DMS153 treated with DMSO at 0.1 percent for 48 hours (cell line): Measurements from ENCODE around the gene ZMIZ1.
"Not testable (repeated sequence)": the region's sequence is repeated elsewhere in the genome, so short reads cannot be mapped to it uniquely, and the experiment has no call there.

Experiments
- DNase-seq: peaks from one replicate; lab custom pipeline; 2025; ENCODE audit not compliant: unreplicated experiment; lab: John Stamatoyannopoulos, UW

ZMIZ1 gene

DNA sequence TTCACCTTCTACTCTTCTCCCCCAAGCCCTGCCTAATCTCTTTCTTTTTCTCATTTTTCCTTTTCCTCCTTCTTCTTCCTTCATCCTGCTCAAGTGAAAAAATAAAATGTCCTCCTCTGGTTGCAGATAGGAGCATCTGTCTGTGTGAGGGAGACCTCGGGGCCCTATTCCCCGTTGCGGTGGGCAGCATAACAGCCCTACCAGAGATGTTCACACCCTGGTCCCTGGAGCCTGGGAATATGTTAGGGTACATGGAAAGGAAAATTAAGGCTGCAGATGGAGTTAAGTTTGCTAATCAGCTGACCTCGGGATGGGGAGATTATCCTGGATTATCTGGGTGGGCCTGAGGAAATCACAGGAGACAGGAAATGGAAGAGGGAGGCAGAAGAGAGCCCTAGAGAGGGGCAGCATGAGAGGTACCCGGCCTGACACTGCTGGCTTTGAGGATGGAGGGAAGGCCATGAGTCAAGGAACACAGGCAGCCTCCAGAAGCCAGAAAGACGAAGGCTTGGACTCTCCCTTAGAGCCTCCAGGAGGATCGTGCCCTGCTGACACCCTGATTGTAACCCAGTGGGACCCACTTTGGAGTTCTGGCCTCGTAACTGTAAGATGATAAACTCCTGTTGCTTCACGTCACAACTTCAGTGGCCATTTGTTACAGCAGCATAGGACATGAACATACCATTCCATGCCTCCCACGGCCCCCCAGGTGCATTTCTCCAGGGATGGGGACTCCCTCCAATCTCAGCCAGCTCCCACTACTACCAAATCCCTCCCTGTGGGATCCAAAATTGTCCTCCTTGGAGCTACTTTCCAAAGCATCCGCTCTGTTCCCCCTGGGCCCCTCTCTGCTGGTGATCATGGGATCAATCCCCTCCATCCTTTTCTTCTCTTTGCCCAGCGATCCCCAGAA, 39.0 kb upstream of the ZMIZ1 start:
- DNase-seq, result no peak

DNA sequence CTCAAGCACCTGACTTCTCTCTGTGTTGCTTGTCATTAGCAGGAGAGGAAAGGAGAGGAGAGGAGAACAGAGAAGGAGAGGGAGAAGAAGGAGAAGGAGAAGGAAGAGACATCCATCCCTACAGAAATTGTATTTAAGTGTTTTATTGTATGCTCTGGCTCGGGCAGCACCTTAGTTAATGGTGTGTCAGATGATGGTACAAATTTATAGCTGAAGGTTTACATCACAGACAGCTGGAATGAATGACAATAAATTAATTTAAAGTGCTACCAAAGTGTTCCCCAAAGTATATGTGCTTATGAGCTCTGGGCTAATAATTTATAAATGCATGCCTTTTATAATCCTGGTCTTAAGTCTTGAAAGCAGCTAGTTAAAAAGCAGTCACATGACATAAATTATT, 38.1 kb upstream of the ZMIZ1 start:
- DNase-seq, result no peak

DNA sequence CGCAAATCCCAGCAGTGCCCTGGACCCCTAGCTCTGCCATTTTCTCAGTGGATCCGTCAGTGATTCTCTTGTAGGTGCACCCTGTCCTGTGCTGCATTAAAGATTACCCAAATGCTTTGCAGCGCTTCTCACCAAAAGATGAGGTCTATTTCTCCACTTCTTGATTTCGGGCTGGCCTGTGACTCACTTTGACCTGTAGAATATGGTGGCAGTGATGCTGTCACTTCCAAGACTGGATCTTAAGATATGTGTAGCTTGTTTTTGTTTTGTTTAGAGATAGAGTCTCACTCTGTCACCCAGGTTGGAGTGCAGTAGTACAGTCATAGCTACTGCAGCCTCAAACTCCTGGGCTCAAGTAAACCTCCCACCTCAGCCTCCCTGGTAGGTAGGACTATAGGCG, 37.0 kb upstream of the ZMIZ1 start:
- DNase-seq, result no peak

DNA sequence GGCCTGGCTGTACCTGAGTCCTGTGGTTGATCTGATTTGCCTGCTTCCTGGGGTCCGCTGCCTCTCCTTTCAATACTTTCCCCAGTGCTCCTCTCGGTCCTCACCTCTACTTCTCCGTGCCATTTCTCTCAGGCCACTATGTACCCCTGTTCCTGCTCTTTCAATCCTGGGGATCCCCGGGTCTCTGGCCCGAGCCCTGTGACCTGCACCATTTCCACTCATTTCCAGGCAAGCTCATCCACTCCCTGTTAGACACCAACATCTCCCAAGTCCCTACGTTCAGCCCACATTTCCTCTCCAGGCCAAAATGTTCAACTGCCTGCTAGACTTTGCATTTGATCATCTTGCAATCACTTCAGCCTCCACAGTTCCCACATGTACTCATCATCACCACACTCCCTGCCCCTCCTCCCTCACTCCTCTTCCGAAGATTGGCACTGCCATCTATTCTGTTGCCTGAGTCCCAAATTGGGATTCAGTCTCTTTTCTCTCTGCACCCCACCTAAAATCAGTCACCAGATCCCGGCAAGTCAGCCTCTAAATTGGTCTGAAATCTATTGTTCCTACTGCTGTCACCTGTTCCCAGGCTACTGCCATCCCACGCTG, 34.4 kb upstream of the ZMIZ1 start:
- no peak for DNase-seq

DNA sequence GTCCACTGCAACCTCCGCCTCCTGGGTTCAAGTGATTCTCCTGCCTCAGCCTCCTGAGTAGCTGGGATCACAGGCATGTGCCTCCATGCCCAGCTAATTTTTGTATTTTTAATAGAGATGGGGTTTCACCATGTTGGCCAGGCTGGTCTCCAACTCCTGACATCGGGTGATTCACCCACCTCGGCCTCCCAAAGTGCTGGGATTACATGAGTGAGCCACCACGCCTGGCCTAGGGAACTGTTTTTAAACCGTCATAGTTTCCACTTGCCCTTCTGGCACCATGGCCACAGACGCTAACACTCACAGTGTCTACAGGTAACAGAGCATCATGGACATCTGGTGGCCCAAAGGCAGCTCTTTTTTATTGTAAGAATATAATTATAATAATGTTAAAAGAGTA, 32.4 kb upstream of the ZMIZ1 start:
- not testable (repeated sequence) for DNase-seq

DNA sequence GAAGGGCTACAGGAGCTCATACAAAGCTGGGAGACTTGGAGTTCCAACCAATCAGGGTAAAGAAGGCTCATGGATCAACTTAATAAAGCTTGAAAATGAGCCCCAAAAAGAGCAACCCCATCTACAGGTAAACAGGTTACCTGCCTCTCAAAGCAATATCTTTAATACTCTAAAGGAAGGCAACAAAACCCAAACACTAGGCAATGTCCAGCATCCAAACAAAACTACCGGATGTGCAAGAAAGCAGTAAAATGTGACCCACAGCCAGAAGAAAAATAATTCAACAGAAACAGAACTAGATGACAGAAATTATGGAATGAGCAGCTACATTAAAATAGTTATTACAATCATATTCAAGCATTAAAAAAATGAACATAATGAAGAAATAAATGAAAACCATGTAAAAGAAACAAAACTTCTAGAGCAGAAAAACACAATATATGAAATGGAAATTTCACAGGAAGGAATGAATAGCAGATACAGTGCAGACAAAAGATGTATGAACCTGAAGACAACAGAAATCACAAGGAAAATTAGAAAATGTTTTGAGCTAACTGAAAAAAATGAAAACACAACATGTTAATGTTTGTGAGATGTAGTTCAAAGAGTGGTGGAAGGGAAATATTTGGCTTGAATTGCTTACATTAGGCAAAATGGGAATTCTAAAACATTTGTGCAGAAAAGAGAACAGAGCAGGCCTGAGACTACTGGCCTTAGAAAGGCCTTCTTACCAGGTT, 30.5 kb upstream of the ZMIZ1 start:
- DNase-seq, result no peak

DNA sequence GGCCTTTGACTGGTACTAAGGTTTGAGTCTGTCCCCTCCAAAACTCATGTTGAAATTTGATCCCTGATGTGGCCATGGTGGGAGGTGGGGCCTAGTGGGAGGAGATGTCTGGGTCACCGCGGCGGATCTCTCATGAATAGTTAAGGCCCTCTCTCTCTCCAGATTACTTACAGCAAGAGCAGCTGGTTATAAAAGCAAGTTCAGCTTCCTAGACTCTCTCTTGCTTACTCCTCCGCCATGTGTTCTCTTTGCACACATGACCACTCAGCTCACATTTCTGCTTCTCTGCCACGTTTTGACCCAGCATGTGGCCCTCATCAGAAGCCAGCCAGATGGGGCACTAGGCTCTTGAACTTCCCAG, 29.9 kb upstream of the ZMIZ1 start:
- DNase-seq, result no peak

DNA sequence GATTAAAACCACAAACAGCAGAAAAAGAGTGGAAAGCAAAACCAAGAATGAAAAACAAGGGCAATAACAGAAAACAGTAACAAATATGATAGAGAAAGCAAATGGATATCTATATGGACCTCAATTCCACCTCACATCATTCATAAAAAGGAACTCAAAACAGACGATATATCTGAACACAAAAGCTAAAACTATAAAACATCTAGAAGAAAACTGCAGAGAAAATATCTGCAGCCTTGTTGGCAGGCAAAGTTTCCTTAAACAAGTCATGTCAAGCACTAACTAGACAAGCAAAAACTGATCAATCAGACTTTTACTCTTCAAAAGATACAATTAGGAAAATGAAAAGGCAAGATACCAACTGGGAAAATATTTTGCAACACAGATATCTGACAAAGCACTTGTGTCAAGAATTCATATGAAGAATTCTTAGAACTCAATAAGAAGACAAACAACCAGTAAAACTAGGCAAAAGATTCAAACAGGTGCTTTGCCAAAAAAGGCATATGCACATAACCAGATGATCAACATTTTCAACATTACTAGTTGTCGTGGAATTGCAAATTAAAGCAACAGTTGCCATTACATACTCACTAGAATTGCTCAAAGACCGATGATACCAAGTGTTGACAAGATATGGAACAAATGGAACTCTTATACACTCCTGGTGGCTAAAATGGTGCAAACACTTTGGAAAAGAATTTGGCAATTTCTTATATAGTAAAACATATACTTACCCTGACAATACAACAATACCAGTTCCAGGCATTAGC, 25.9 kb upstream of the ZMIZ1 start:
- DNase-seq, result no peak

DNA sequence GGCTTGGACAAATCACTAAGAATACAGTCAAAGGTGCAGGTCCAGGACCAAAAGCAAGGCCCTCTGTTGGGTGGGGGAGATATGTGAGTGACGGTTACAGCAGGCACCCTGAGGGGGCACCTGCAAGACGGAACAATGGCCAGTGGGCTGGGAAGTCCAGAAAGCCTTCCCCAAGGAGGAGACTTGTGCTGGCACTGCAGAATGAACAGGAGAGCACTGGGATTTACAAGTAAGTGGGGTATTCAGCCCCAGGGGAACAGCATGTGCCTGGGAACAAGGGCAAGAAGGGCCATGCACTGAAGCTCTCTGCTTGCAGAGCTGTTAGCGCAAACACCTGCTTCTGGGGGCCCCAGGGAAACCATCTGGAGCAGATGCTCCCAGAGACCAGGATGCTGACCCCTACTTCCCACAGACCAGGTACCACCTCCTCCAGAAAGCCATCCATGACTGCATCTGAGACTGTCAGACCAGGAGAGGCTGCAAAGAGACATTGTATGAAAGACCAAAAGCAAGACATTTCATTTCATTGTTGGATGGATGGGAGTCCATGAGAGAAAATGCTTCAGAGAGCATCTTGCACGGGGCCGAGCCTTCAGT, 24.6 kb upstream of the ZMIZ1 start:
- DNase-seq, result no peak

DNA sequence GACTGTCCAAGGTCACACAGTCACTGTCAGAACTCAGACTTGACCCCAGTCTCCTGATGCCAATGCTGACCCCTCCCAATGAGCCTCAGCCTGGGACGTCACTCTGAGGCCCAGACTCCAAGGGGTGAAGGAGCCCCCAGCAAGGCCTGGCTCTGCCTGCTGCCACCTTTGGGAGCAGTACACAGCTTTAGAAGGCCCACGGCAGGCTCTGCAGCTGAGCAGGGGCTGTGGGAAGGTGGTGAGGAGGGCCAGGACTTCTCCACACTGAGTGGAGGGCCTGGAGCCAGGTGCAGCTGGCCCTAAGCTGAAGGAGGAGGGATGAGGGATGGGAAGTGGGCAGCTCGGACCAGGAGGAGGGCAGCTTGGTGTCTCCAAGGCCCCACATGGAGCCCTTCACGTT, 23.9 kb upstream of the ZMIZ1 start:
- DNase-seq, result no peak

DNA sequence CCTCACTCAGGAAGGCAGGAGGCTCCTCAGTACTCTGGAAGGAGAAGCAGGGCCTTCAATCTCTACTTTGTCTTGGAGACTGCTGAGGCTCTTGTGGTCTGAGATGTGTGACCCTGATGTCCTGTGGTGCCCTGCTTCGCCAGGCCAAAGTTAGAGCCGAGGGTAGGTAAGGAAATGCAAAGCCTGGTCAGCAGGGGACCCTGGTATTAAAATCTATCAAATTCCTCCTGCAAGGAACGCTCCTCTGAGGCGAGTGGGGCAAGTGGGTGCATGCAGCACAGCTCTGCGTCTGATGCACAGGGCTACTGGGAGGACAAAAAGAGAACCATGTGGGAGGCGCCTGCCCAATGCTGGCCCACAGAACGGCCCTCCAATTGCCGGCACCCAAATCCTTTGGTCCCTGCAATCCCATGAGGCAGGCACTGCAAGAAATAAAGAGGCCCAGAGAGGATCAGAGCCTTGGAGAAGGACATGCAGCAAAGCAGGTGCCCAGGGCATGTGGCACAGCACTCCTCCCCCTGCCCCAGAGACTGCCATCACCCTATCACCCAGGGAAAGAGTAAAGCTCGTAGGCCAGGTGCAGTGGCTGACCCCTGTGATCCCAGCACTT, 23.1 kb upstream of the ZMIZ1 start:
- no peak for DNase-seq

DNA sequence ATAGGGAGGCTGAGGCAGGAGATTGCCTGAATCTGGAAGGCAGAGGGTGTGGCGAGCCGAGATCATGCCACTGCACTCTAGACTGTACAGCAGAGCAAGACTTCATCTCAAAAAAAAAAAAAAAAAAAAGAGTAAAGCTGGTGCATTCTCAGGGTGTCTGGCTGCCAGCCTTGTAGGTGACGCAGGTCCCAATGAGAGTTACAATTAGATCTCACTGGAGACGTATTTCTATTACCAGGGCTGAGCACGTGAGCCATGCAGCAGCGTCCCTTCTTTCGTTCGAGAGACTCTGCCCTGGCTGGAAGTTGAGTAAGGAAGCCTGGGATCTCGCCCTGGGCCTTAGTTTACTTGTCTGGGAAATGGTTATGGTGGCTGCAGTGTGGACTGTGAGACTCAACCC, 22.4 kb upstream of the ZMIZ1 start:
- DNase-seq, result no peak

DNA sequence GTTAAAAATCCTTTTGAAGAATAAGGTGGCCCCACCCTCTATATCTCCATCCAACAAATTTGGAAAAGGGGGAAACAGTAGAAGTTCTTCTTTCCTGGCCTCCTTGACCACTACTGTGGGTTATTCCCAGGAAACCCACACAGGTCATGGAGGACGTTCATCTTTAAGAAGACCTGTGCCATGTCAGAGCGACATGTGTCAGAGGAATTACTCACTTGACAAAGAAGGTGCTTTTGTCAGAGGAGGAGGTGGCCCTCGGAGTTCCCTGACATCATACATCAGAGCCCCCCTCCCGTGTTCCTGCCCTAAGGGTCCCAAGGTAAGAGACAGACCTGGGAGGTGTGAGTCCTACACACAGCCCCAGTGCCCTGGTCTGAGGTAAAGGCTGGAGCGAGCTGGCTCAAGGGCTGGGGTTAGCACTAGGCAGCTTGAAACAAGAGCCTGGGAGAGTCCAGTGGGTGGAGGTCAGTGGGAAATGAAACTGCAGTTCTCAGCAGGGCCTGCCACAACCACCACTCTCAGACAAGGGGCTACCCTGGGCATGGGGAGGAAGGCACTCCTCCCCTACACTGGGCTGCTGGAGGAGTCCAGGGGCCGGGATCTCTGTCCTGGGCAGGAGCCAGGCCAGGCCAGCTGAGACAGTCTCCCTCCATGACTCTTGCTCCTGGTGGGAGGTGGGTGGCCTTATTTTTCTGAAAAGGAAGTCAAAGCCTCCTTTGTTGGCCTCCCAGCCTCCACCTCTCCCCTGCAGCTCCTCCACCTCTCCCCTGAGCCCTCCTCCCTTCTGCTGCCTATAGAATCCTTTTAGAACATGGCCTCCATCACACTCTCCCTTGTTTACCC, 21.8 kb upstream of the ZMIZ1 start:
- DNase-seq, result no peak

DNA sequence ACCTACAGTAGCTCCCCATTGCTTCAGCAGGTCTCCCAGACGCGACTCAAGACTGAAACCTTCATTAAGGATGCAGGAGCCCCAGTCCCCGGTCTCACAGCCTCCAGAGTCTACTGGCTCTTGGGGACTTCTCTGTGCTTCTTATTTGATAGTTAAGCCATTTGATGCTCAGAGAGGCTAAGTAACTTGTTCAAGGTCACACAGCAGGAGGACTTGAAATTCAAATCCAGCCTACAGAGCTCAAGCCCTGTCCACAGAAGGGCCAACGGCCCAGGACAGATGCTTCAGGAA, 21.2 kb upstream of the ZMIZ1 start:
- no peak for DNase-seq

DNA sequence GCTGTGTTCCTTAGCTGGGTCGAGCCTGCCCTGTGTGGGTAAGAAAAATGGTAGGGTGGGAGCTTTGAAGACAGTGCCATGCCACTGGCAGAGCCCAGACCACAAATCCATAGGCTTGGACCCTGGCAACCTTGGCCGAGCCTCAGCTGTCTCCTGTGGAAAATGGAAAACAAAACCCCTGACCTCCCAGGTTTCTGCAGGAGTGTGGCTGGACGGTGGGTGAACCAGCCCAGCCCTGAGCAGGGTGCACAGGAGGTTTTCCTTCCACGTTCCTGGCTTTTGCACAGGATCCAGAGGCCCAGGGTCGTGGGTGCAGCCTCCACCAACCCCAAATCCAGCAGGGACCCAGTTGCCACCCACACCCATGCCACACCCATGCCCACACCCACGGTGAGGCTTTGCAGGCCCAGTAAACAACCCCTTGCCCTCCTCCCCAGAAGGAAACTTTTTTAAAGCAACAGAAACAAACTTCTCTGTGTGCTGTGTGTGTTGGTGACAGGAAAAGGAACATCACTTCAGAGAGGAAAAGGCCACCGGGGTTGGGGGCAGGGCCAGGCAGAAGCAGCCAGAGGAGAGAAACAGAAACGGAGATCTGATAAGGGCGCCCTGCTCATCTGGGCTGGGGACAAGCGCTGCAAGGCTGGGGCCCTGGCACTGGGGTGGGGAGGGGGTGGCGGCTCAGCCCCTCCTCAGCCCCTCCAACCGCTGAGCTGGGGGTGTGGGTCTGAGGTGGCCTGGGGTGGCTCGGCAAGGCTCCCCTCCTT, 20.7 kb upstream of the ZMIZ1 start:
- DNase-seq, result no peak

DNA sequence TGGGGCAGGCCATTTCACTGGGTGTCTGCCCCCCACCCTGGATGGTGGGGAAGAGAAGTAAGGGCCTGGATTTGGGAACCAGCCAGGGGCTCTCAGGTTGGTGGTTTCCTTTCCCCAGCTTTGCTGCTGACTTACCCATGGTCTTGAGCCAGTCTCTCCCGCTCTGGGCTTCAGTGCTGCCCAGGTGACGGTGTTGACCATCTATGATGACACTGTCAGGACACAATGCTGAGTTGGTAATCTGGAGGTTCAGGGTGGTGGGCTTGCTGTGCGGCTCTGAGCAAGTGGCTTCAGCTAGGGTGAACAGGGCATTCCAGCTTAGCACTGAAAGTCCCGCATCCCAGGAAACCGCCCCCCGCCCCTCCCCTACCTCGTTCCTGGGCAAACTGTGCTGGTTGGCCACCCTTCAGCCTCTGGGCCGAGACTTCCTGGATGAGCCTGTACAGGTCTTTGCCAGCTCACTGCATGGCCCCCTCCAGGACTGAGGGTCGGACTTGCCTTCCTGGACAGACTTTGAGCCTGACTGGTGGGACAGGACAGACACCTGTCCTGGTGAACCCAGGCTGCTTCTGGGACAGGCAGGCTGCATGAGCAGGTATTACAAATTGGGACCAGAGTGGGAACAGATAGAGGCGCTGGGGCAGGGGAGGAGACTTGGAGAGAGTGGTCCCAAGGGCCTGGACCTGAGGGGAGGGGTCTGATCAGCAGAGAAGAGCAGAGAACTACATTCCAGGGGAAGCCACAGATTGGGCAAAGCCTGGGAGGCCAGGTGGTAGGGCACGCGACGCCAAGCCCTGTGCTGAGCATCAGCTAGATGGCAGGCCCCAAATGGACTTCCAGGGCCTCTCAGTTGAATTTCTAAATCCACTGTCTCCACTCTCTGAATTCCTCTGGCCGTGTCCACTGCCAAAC, 19.9 kb upstream of the ZMIZ1 start:
- DNase-seq, result no peak

DNA sequence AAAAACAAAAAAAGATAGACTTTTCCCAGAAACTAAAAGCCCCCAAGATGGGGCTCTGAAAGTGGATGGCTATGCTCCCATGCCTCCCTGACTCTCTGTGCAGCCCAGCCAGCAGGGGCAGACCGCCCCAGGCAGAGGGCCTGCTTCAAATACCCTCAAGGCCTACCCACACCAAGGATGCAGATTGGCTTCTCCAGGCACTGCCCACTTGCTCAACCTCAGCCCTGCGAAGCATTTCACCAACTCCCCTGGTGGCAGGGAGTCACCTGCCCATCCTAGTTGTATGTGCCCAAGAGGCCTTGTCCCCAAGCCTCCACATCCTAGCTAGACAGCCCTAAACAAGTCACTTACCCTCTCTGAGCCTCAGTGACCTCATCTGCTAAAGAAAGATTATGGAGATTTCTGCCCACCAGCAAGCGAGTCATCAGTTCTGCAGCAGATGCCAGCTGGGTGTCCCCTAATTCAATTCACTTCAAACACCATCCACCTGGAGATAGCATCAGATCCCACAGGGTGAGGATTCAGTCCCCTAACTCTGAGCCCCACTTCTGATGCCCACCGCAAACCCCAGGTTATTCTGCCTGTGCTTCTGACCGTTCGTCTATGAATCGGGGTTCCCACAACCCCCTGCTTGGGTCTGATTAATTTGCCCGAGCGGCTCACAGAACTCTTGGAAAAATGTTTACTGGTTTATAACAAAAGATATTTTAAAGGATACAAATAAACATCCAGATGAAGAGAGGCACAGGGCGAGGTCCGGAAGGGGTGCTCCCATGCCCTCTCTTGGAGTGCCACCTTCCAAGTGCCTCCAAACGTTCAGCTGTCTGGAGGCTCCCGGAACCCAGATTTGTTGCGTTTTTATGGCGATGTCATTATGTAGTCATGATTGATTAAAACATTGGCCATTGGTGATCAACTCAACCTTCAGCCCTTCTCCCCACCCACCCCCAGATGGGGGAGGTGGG, 18.6 kb upstream of the ZMIZ1 start:
- DNase-seq, result no peak
